GM12891 (cell line): Measurements from ENCODE around the gene SORCS2.

Source experiments
- PAX5 ChIP-seq: IDR thresholded peaks from 2 replicates; pipeline ENCODE4 v1.6.1; 2011; ENCODE audit warnings: low read length, moderate library complexity, mild to moderate bottlenecking; ENCODE audit not compliant: insufficient read depth, severe bottlenecking
- POLR2A ChIP-seq: IDR thresholded peaks from 2 replicates; pipeline ENCODE4 v1.6.1; 2011; ENCODE audit warnings: low read depth, low read length, control low read depth
- POLR2AphosphoS5 ChIP-seq: IDR thresholded peaks from 2 replicates; pipeline ENCODE4 v1.6.1; 2011; ENCODE audit warnings: low read depth, low read length, control low read depth
- POU2F2 ChIP-seq: IDR thresholded peaks from 2 replicates; pipeline ENCODE4 v1.6.1; 2011; ENCODE audit warnings: low read depth, mild to moderate bottlenecking, control low read depth, low read length, moderate library complexity
- SPI1 ChIP-seq: IDR thresholded peaks from 2 replicates; pipeline ENCODE4 v1.6.1; 2011; ENCODE audit warnings: low read depth, low read length, control low read depth
- TAF1 ChIP-seq: IDR thresholded peaks from 2 replicates; pipeline ENCODE4 v1.6.1; 2011; ENCODE audit warnings: low read depth, low read length, control low read depth

DNA sequence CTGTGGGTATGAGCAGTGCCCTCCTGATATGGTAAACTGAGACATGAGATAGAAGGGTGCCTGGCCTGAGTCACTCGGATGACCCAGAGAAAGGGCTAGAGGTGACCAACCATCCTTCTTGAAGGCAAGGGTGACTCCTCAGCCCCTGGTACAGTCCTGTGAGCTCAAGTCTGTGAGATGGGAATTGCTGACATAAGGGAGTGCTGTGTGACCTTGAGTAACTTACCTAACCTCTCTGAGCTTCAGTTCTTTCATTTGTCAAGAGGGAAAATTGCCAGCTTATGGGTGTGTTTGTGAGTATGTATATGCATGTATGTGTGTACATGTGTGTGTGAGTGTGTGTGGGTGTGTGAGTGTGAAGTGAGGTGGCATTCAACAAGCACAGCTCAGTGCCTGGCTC, 452.8 kb downstream of the SORCS2 start:
- TF ChIP-seq POLR2A (no peak), POU2F2 (no peak), POLR2AphosphoS5 (no peak), TAF1 (no peak), SPI1 (no peak), PAX5 (no peak)
